OCI-LY7 (cell line): Measurements from ENCODE around the gene CCNI2. TPM values are rescaled to one million over a fixed set of nuclear protein-coding genes. Genes with fewer than 3 reads are reported as not detected.

Source experiments
- BruUV-seq: library from RNA; stranded (reverse); fragments of 400-500 nt; replicated peaks from 2 replicates; lab custom pipeline; 2021; lab: Mats Ljungman, UMichigan
- CTCF ChIA-PET: fragments of 300-600 bp; sonication (Branson Sonifier 250); formaldehyde crosslinking; loops from one replicate; lab custom pipeline; 2022; ENCODE audit warnings: antibody characterized with exemption; ENCODE audit not compliant: unreplicated experiment; lab: Charles Lee
- POLR2A ChIA-PET: fragments of 300-600 bp; sonication (Branson Sonifier 250); formaldehyde crosslinking; loops from one replicate; lab custom pipeline; 2022; ENCODE audit warnings: antibody characterized with exemption; lab: Charles Lee
- DNase-seq: peaks from one replicate; pipeline ENCODE4 v3.0.0-alpha.2; 2015; ENCODE audit warnings: low spot score
- H2AFZ ChIP-seq: fragments of 200-600 bp; sonication (generic), shearing (Covaris generic); 2 replicates; pipeline ENCODE4 v1.6.1; 2014; ENCODE audit warnings: mild to moderate bottlenecking, antibody characterized with exemption, low read length, moderate library complexity
- H3K27ac ChIP-seq: fragments of 200-600 bp; sonication (generic); 2 replicates; pipeline ENCODE4 v1.5.1; 2014; ENCODE audit warnings: mixed run types, low read depth, mild to moderate bottlenecking, moderate library complexity, low read length, inconsistent platforms; ENCODE audit not compliant: poor library complexity, severe bottlenecking
- H3K36me3 ChIP-seq: fragments of 200-600 bp; sonication (generic); 2 replicates; pipeline ENCODE4 v1.6.1; 2014; ENCODE audit warnings: mild to moderate bottlenecking, antibody characterized with exemption, low read length, moderate library complexity, mixed read lengths; ENCODE audit not compliant: insufficient read depth
- H3K4me1 ChIP-seq: fragments of 200-600 bp; sonication (generic); 2 replicates; pipeline ENCODE4 v1.5.1; 2014; ENCODE audit warnings: mild to moderate bottlenecking, low read length; ENCODE audit not compliant: insufficient read depth, poor library complexity, severe bottlenecking
- H3K4me2 ChIP-seq: fragments of 200-600 bp; sonication (generic); 2 replicates; pipeline ENCODE4 v1.6.1; 2014; ENCODE audit warnings: mild to moderate bottlenecking, low read length
- H3K4me3 ChIP-seq: fragments of 200-600 bp; sonication (generic); 2 replicates; pipeline ENCODE4 v1.5.1; 2014; ENCODE audit warnings: mild to moderate bottlenecking, low read depth, low read length; ENCODE audit not compliant: poor library complexity, severe bottlenecking
- H3K79me2 ChIP-seq: fragments of 200-600 bp; sonication (generic); 2 replicates; pipeline ENCODE4 v1.6.1; 2016; ENCODE audit warnings: low read depth, mild to moderate bottlenecking, low read length, moderate library complexity, mixed read lengths; ENCODE audit not compliant: insufficient read depth
- H3K9me2 ChIP-seq: fragments of 200-600 bp; sonication (generic); 2 replicates; pipeline ENCODE4 v1.6.1; 2016; ENCODE audit warnings: mild to moderate bottlenecking, low read length, mixed read lengths; ENCODE audit not compliant: insufficient read depth
- H3K9me3 ChIP-seq: fragments of 200-600 bp; sonication (generic); 2 replicates; pipeline ENCODE4 v1.6.1; 2014; ENCODE audit warnings: mild to moderate bottlenecking, mixed run types, low read length, mixed read lengths
- H4K20me1 ChIP-seq: fragments of 200-600 bp; sonication (generic); 2 replicates; pipeline ENCODE4 v1.6.1; 2014; ENCODE audit warnings: mild to moderate bottlenecking, antibody characterized with exemption, low read length, moderate library complexity, mixed read lengths; ENCODE audit not compliant: insufficient read depth
- EZH2phosphoT487 ChIP-seq: fragments of 200-600 bp; sonication (generic); IDR thresholded peaks from 2 replicates; pipeline ENCODE4 v1.6.1; 2018; ENCODE audit warnings: low read depth, borderline replicate concordance, mild to moderate bottlenecking, mixed run types, antibody characterized with exemption, low read length, moderate library complexity, mixed read lengths
- intact Hi-C: fragments of 100-400 bp; cut with micrococcal nuclease; formaldehyde crosslinking; loops from one replicate; pipeline ENCODE4 v1.10.0; 2022; ENCODE audit not compliant: unreplicated experiment
- total RNA-seq, 2 experiments: library from RNA; depleted of rRNA in 1 of 2; stranded (reverse); fragments of >200 nt in 1 of 2; shearing (Covaris generic) in 1 of 2; gene quantifications; 2 replicates each; pipeline ENCODE4 v1.2.3, GENCODE V29; 2014 to 2022
- TF ChIP-seq, protein P1 (sequence below): fragments of 200-600 bp; sonication (generic); conservative IDR thresholded peaks from 2 replicates; pipeline ENCODE4 v1.5.1; 2014; ENCODE audit warnings: mild to moderate bottlenecking, antibody characterized with exemption, low read length, moderate library complexity, mixed read lengths

Gene CCNI2
- total RNA-seq, 2 experiments from 2014 or later = not detected

DNA sequence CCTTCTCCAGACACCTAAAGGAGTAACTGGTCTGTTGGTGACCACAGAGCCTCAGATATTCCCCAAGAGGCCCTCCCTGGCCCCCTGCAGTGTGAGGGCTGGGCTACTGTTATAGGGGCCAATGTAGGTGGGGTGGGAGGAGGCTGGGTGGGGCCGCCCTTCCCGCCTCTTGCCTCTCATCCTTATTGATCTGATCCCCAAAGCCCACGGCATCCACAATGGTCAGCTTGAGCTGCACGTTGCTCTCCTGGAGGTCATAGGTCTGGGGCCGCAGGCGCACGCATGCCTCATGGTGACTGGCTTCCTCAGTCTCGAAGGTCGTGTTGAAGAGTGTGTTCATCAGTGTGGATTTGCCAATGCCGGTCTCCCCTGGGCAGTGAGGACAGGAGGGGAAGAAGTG is 16.8 kb downstream of the CCNI2 start:
- Histone ChIP-seq H3K9me3 (no peaks in the 10 kb centered on the region), H3K4me3 (no peak overlapping the region), H3K36me3 (no peaks in the 10 kb centered on the region), H3K27ac (no peak overlapping the region), H3K4me2 (no peak overlapping the region), H3K9me2 (no peaks in the 10 kb centered on the region), H3K79me2 (no peaks in the 10 kb centered on the region), H4K20me1 (no peaks in the 10 kb centered on the region), H2AFZ (no peak overlapping the region), H3K4me1 (no peaks in the 10 kb centered on the region)
- intact Hi-C loops = no loop called here
- ChIA-PET CTCF (no interaction called here), POLR2A (no interaction called here)
- no peak for TF ChIP-seq EZH2phosphoT487
- TF ChIP-seq, protein P1, sequence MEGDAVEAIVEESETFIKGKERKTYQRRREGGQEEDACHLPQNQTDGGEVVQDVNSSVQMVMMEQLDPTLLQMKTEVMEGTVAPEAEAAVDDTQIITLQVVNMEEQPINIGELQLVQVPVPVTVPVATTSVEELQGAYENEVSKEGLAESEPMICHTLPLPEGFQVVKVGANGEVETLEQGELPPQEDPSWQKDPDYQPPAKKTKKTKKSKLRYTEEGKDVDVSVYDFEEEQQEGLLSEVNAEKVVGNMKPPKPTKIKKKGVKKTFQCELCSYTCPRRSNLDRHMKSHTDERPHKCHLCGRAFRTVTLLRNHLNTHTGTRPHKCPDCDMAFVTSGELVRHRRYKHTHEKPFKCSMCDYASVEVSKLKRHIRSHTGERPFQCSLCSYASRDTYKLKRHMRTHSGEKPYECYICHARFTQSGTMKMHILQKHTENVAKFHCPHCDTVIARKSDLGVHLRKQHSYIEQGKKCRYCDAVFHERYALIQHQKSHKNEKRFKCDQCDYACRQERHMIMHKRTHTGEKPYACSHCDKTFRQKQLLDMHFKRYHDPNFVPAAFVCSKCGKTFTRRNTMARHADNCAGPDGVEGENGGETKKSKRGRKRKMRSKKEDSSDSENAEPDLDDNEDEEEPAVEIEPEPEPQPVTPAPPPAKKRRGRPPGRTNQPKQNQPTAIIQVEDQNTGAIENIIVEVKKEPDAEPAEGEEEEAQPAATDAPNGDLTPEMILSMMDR = no peak
- no TSS peak for BruUV-seq
- DNase-seq = no peak

DNA sequence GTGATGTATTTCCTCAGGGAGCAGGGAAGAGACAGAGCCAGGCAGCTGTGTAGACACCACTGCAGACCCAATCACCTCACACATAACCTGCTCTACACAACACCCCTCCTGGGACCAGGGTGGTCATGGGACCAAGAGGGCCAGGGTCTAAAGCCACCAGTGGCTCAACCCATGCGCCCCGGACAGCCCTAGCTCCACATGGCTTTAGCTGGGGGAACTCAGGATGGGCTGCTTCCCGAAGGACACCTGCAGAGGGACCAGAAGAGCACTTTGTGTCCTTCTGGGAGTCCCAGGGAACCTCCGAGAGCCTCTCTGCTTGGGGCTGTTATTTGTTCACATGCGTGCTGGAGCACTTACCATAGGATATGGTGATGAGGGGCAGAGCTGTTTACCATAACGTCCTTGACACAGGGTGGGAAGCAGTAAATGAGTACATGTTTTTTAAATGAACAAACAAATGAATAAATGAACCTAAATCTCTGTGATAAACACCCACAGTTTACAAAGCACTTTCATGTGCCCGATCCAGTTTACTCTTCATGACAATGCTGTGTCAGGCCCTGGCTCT is 17.5 kb downstream of the CCNI2 start:
- intact Hi-C loops = no loop called here
- Histone ChIP-seq H4K20me1 (no peaks in the 10 kb centered on the region), H2AFZ (no peak overlapping the region), H3K4me2 (no peak overlapping the region), H3K4me3 (no peak overlapping the region), H3K9me2 (no peaks in the 10 kb centered on the region), H3K36me3 (no peaks in the 10 kb centered on the region), H3K9me3 (no peaks in the 10 kb centered on the region), H3K27ac (no peak overlapping the region), H3K4me1 (no peaks in the 10 kb centered on the region), H3K79me2 (no peaks in the 10 kb centered on the region)
- DNase-seq = no peak
- BruUV-seq = no TSS peak
- CTCF ChIA-PET = no interaction called here
- POLR2A ChIA-PET = no interaction called here
- no peak for TF ChIP-seq EZH2phosphoT487
- TF ChIP-seq, protein P1 = no peak

DNA sequence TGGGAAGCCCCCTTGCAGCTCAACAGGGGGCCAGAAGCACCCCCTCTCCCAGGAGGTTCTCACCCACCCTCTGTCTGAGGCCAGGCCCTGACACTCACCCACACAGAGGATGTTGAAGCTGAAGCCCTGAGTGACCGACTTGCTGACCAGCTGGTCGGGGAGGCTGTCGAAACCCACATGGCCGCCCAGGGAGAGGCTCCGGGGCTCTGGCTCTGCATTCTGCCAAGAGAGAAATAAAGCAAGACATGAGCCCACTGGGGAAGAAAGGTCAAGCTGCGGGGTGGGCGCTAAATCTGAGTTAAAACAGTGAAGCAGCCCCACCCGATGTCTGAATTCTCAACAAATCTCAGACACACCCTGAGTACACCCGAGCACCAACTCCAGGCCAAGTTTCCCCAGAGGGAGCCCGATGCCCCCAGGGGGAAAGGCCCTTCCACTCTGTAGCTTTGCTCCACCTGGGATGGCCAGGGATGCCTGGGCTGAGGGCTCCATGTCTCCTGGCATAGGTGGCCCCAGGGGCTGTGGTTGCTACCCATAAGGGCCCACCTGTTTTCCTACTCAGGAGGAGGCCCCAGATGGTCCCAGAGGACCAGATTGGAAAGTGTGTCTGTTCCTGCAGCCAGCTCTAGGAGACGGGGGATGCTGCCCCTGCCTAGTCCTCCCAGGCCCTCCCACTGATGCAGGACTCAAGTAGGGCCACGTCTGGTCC is 18.2 kb downstream of the CCNI2 start:
- Histone ChIP-seq H3K4me3 (no peak overlapping the region), H4K20me1 (no peaks in the 10 kb centered on the region), H3K4me1 (no peaks in the 10 kb centered on the region), H3K9me3 (no peaks in the 10 kb centered on the region), H3K9me2 (no peaks in the 10 kb centered on the region), H3K27ac (no peak overlapping the region), H3K36me3 (no peaks in the 10 kb centered on the region), H3K79me2 (no peaks in the 10 kb centered on the region), H3K4me2 (no peak overlapping the region), H2AFZ (no peak overlapping the region)
- BruUV-seq = no TSS peak
- no peak for TF ChIP-seq EZH2phosphoT487
- TF ChIP-seq, protein P1 = no peak
- ChIA-PET POLR2A (no interaction called here), CTCF (no interaction called here)
- DNase-seq = no peak
- intact Hi-C loops = no loop called here
